NB4 (cell line): Measurements from ENCODE around the gene EPHA6.
"Not testable (repeated sequence)": the region's sequence is repeated elsewhere in the genome, so short reads cannot be mapped to it uniquely, and the experiment has no call there.

Experiments
- DNase-seq: peaks from one replicate; pipeline ENCODE4 v3.0.0; 2010; ENCODE audit warnings: low read depth
- H3K4me3 ChIP-seq: one replicate; pipeline ENCODE4 v1.5.1; 2011; ENCODE audit warnings: mild to moderate bottlenecking, low read depth, low read length, moderate library complexity
- MYC ChIP-seq: IDR thresholded peaks from 2 replicates; pipeline ENCODE4 v1.6.1; 2011; ENCODE audit warnings: low read depth, low read length
- POLR2A ChIP-seq: IDR thresholded peaks from 2 replicates; pipeline ENCODE4 v1.6.1; 2011; ENCODE audit warnings: mild to moderate bottlenecking; ENCODE audit not compliant: insufficient read length; ENCODE audit errors: extremely low read depth
- TF ChIP-seq, protein P1 (sequence below): IDR thresholded peaks from one replicate; pipeline ENCODE4 v1.5.1; 2012; ENCODE audit warnings: low read depth, low read length
- TF ChIP-seq, protein P2 (sequence below): IDR thresholded peaks from 2 replicates; pipeline ENCODE4 v1.6.1; 2011; ENCODE audit warnings: low read depth, low read length

EPHA6 gene

DNA sequence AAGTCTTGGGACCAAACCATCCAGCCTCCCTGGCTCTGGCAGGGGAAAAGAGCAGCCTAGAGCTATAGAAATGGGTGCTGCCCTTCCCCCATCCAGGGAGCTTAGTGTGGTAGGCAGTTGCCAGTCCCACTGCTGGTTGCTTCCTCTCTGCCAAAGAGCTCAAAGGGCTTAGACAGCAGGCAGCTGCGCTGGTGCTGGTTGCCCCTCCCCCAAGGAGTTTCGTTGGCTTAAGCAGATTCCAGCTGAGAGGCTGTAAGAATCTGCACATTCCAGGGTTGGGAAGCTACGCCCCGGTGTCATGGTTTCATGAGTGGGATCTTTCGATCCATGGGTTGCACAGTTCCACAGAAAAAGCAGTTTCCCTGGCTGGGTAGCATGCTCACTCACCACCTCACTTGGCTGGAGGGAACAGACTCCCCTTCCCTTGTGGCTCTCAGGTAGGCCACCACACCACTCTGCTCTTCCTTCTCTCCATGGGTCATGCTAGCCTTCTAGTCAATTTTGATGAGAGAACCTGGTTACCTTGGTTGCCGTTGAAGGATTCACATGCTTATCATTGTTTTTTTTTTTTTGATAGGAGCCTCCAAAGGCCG, 195.1 kb downstream of the EPHA6 start:
- DNase-seq: no peak
- H3K4me3 ChIP-seq: no peak overlapping the region
- TF ChIP-seq, protein P1, sequence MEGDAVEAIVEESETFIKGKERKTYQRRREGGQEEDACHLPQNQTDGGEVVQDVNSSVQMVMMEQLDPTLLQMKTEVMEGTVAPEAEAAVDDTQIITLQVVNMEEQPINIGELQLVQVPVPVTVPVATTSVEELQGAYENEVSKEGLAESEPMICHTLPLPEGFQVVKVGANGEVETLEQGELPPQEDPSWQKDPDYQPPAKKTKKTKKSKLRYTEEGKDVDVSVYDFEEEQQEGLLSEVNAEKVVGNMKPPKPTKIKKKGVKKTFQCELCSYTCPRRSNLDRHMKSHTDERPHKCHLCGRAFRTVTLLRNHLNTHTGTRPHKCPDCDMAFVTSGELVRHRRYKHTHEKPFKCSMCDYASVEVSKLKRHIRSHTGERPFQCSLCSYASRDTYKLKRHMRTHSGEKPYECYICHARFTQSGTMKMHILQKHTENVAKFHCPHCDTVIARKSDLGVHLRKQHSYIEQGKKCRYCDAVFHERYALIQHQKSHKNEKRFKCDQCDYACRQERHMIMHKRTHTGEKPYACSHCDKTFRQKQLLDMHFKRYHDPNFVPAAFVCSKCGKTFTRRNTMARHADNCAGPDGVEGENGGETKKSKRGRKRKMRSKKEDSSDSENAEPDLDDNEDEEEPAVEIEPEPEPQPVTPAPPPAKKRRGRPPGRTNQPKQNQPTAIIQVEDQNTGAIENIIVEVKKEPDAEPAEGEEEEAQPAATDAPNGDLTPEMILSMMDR: no peak
- TF ChIP-seq, protein P2, sequence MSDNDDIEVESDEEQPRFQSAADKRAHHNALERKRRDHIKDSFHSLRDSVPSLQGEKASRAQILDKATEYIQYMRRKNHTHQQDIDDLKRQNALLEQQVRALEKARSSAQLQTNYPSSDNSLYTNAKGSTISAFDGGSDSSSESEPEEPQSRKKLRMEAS: no peak

DNA sequence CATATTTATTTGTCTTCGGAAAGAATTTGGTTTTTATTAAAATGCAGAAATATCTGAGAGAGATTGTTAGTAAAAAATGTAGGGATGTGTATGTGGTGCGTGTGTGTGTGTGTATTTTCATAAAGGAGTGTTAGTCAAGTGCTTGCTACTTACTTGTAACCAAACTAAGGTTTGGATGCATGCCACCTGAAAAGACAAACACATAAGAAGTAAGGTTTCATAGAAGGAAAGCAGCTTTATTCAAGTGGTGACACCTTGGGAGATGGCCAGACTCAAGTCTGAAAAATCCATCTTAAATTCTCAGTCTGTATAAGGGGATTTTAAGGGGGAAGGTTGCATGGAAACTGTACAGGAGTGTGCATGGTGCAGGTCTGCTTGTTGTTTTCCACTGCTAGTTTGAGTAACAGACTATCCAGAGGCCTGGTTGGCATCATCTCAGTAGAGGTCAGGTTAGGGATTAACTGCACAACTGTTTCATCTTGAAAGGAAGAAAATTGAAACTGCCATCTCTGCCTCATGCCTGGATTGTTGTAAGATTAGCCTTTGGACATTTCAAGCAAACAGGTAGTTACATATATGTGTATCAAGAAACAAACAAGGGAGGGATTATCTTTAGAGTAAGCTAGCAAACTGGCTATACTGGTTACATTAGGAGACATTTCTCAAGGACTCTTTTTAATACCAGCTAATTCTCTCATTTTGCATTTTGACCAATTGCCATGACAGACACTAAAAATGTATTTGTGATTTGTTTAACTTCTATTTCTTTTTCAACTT, 196.7 kb downstream of the EPHA6 start:
- no peak overlapping the region for H3K4me3 ChIP-seq
- TF ChIP-seq, protein P1: no peak
- no peak for TF ChIP-seq MYC
- TF ChIP-seq, protein P2: no peak
- TF ChIP-seq POLR2A: no peak
- DNase-seq: no peak

DNA sequence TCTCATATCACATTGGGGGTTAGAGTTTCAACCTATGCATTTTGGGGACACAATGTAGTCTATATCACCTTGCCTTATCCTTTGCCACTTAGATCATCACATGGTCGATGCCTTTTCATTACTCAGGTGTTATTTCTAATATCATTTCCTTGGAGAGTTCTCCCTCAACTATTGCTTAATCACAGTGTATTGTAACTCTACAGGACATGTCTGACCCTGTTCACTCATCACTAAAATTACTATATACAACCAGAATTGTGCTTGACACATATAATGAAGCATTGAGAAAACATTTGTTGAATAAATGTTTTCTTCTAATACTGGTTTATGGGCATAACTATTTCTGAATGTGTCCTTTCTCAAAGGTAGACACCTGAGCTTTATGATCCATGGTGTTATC, 207.4 kb downstream of the EPHA6 start:
- H3K4me3 ChIP-seq: no peak overlapping the region
- DNase-seq: no peak
- TF ChIP-seq POLR2A (no peak), MYC (no peak)
- TF ChIP-seq, protein P1: no peak
- TF ChIP-seq, protein P2: no peak

DNA sequence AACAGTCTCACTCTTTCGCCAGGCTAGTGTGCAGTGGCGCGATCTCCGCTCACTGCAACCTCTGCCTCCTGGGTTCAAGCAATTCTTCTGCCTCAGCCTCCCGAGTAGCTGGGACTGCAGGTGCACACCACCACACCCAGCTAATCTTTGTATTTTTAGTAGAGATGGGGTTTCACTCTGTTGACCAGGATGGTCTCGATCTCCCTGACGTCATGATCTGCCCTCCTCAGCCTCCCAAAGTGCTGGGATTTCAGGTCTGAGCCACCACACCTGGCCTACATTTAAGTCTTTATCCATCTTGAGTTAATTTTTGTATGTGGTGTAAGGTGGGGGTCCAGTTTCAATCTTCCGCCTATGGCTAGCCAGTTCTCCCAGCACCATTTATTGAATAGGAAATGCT, 211.2 kb downstream of the EPHA6 start:
- H3K4me3 ChIP-seq, DNase-seq: not testable (repeated sequence)

DNA sequence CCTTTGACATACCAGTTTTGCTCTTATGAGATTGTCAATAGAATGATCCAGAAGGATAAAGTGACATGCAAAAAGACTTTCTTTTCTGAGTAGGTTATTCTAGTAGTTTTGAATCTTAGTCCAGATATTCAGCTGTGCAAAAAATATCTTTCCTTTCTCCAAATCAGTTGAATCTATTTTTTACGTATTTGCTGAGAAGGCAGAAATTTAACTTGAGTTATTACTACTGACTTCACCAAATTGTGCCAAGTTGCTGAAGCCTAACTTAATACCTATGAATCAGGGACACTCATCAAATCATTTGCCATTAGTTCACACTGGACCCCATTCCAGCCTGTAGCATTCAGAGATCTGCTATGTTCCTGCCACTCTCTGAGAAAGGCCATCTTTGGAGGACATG, 215.6 kb downstream of the EPHA6 start:
- no peak overlapping the region for H3K4me3 ChIP-seq
- no peak for DNase-seq
- no peak for TF ChIP-seq MYC
- TF ChIP-seq, protein P1: no peak
- TF ChIP-seq, protein P2: no peak
- no peak for TF ChIP-seq POLR2A

DNA sequence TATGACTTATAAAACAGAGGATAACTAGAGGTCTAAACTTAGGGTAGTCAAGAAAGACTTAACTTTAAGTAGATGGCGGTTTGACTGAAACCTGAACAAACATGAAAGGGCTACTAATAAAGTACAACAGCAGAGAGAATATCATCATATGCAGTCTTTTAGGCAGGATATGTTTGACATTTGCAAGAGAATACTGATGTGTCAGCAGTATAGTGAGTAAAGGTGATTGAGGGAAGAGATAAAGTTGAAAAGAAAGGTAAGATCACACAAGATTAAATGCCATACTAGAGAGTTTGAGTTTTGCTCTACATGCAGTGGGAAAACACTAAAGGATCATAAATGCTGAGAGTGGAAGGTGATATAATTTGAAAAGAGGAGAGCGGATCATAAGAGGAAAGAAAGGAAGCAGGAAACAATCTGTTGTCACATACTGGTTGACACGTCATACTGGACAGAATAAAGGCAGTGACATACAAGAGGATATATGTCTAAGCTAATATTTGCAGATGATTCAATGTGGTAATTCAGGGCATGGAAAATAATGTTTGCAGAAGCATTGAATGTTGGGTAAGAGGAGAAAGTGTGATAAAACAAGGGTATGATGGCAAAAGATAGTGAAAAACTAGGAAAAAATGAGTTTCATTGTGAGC, 223.0 kb downstream of the EPHA6 start:
- H3K4me3 ChIP-seq: no peak overlapping the region
- no peak for DNase-seq
- TF ChIP-seq, protein P1: no peak
- TF ChIP-seq, protein P2: no peak
- no peak for TF ChIP-seq MYC
- TF ChIP-seq POLR2A: no peak
